Measurements from ENCODE around the gene CACNA2D3. TPM values are rescaled to one million over a fixed set of nuclear protein-coding genes. Genes with fewer than 3 reads are reported as not detected.
A peak's percentile ranks its signal among the peaks of the same experiment; 100 is the strongest.

Gene CACNA2D3
- polyA plus RNA-seq, 2 of the 4 experiments (the other 2 are of a cell fraction) = 0.04 to 0.05 TPM

- ChIA-PET POLR2A (no interaction called here), CTCF (no interaction called here)
- H3K4me3 ChIP-seq = no peak overlapping the region
- H3K4me2 ChIP-seq = no peak overlapping the region
- no peak for ATAC-seq
- no peaks in the 10 kb centered on the region for H3K9me3 ChIP-seq
- no peak for DNase-seq (ENCODE audit: low read depth in 1 of 2, low spot score in 1 of 2)
- TF ChIP-seq RARB (CRISPR knock-in tag; IDR thresholded peaks at IDR 0.05) = no peak
- TF ChIP-seq KDM1A (IDR thresholded peaks at IDR 0.05; ENCODE audit: low read depth) = no peak
- no peak for TF ChIP-seq ESRRA (IDR thresholded peaks at IDR 0.05; ENCODE audit: borderline replicate concordance, low read length)
- FAIRE-seq = no peak
- WGBS (ENCODE audit: missing lambda C conversion rate) = 45% methylated on average over 5 of the region's 5 CpGs
- H3K27ac ChIP-seq = 0 out of 6 replicates have a peak overlapping the region, but pooled peaks of 1 of the 2 experiments have one; percentile 42
- H3K4me1 ChIP-seq = no peaks in the 10 kb centered on the region
These were observed 832.2 kb downstream of the CACNA2D3 start for GRCh38 chr3:54954521-54954920.

GRCh38 chr3:54955496-54955895, 833.1 kb downstream of the CACNA2D3 start:
- FAIRE-seq = no peak

GRCh38 chr3:54955941-54956340, 833.6 kb downstream of the CACNA2D3 start:
- TF ChIP-seq BCL3 (IDR thresholded peaks at IDR 0.05) = no peak
- DNase-seq (ENCODE audit: low read depth in 1 of 2, low spot score in 1 of 2) (no peak), FAIRE-seq (no peak), ATAC-seq (no peak)
- ChIA-PET POLR2A (no interaction called here), CTCF (no interaction called here)
- Histone ChIP-seq H3K27ac (no peak overlapping the region), H3K9me3 (no peaks in the 10 kb centered on the region), H3K4me1 (no peaks in the 10 kb centered on the region), H3K4me3 (no peak overlapping the region), H3K4me2 (no peak overlapping the region)
- 77% methylated on average over 6 of the region's 6 CpGs for WGBS (ENCODE audit: missing lambda C conversion rate)

More at GRCh38 chr3:54955496-54955895, 833.1 kb downstream of the CACNA2D3 start:
- Histone ChIP-seq H3K4me2 (no peak overlapping the region), H3K4me1 (no peaks in the 10 kb centered on the region), H3K27ac (no peak overlapping the region), H3K4me3 (no peak overlapping the region), H3K9me3 (no peaks in the 10 kb centered on the region)
- POLR2A ChIA-PET = no interaction called here
- TF ChIP-seq POLR2AphosphoS2 (conservative IDR thresholded peaks at IDR 0.05; ENCODE audit: low read length) (no peak), CHD2 (IDR thresholded peaks at IDR 0.05; ENCODE audit: low read length, partially characterized antibody) (no peak), HOXB5 (CRISPR knock-in tag; IDR thresholded peaks at IDR 0.05) (no peak), NPAS2 (CRISPR knock-in tag; IDR thresholded peaks at IDR 0.05; ENCODE audit: borderline replicate concordance) (no peak), E2F6 (IDR thresholded peaks at IDR 0.05; ENCODE audit: borderline replicate concordance, low read depth) (no peak), HES2 (IDR thresholded peaks at IDR 0.05) (no peak), FOSL2 (IDR thresholded peaks at IDR 0.05) (no peak), FOSL2 (CRISPR knock-in tag; IDR thresholded peaks at IDR 0.05) (no peak), EHMT2 (IDR thresholded peaks at IDR 0.05; ENCODE audit: low read depth) (no peak), SMC3 (IDR thresholded peaks at IDR 0.05) (no peak), CTCF (IDR thresholded peaks at IDR 0.05) (no peak), BHLHE40 (IDR thresholded peaks at IDR 0.05; ENCODE audit: low read depth, low read length) (no peak), HOXA7 (CRISPR knock-in tag; IDR thresholded peaks at IDR 0.05) (no peak)
- CTCF ChIA-PET = no interaction called here
- 23% methylated on average over 3 of the region's 3 CpGs for WGBS (ENCODE audit: missing lambda C conversion rate)
- ATAC-seq = no peak
- no peak for DNase-seq (ENCODE audit: low read depth in 1 of 2, low spot score in 1 of 2)

GRCh38 chr3:54957711-54958110, 835.4 kb downstream of the CACNA2D3 start:
- no peak overlapping the region for H3K4me2 ChIP-seq
- no peak overlapping the region for H3K27ac ChIP-seq
- ATAC-seq (no peak), DNase-seq (ENCODE audit: low read depth in 1 of 2, low spot score in 1 of 2) (no peak), FAIRE-seq (no peak)
- ChIA-PET CTCF (no interaction called here), POLR2A (no interaction called here)
- H3K4me1 ChIP-seq = no peaks in the 10 kb centered on the region
- no peak for TF ChIP-seq HES2 (IDR thresholded peaks at IDR 0.05)
- TF ChIP-seq EHF (CRISPR knock-in tag; IDR thresholded peaks at IDR 0.05) = no peak
- no peak for TF ChIP-seq EP300 (IDR thresholded peaks at IDR 0.05)
- TF ChIP-seq KDM5A (IDR thresholded peaks at IDR 0.05) = no peak
- 30% methylated on average over 4 of the region's 4 CpGs for WGBS (ENCODE audit: missing lambda C conversion rate)
- H3K9me3 ChIP-seq = no peaks in the 10 kb centered on the region
- no peak overlapping the region for H3K4me3 ChIP-seq

All from A549 (cell line).